Measurements from ENCODE around the gene BCL11B.

The BCL11B gene

GRCh38 chr14:99119554-99120525 lies 152.2 kb downstream of the BCL11B start:
- DNase-seq (ENCODE audit: low read depth in 3 of 3) = no peak

Data from stimulated activated CD4-positive, alpha-beta T cell treated with anti-CD3 and anti-CD28 coated beads, TNF-alpha, amount 100 ng/mL, for 48 hours (primary cell).